Measurements from ENCODE around the gene FTH1. TPM values are rescaled to one million over a fixed set of nuclear protein-coding genes. Genes with fewer than 3 reads are reported as not detected.
A peak's percentile ranks its signal among the peaks of the same experiment; 100 is the strongest.

Gene FTH1
- total RNA-seq, 1 donor: 708 TPM

DNA sequence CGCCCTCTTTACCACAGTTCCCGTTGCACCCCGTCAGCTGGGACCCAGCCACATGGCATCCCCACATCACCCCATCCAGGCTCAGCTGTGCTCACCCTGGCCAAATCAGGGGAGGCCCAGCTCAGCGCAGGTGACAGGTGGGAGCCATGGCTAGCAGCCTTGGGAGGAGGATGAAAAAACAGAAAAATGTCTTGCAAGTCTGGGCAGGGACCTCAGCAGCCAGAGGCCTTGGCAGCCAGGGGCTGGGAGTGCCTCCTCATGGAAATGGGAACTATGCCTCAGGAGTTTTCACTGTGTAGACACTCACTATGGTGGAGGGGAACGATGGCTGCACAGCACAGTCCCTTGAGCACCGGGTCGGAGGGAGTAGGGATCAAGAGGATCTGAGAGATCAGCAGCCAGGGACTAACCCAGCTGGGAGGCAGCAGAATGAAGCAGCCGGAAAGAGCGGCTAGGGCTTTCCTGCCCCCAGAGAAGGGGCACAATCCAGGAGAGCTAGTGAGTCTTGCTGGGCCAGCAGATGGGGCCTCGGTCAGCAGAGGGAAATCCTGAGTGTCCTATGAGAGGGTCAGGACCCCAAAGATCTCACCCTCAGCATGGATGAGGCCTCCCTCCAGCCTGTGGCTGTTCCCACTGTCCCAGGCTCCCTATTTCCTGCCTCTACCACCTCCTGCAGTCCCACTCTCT lies 6.2 kb upstream of the FTH1 start:
- DNase-seq (ENCODE audit: low read depth): no peak
- no peak for TF ChIP-seq CTCF (IDR thresholded peaks at IDR 0.05; ENCODE audit: insufficient read depth, low read depth, low read length)
- H3K4me3 ChIP-seq (ENCODE audit: low read depth, low read length): no peak overlapping the region

GRCh38 chr11:61972672-61973475 lies 5.4 kb upstream of the FTH1 start:
- no peak overlapping the region for H3K4me3 ChIP-seq (ENCODE audit: low read depth, low read length)
- TF ChIP-seq CTCF (IDR thresholded peaks at IDR 0.05; ENCODE audit: insufficient read depth, low read depth, low read length): no peak
- DNase-seq (ENCODE audit: low read depth): peak; percentile 95

GRCh38 chr11:61972112-61972671 lies 4.8 kb upstream of the FTH1 start:
- TF ChIP-seq CTCF (IDR thresholded peaks at IDR 0.05; ENCODE audit: insufficient read depth, low read depth, low read length): no peak
- peak overlapping the region; percentile 18 for H3K4me3 ChIP-seq (ENCODE audit: low read depth, low read length)

GRCh38 chr11:61971248-61972111 lies 4.0 kb upstream of the FTH1 start:
- no peak overlapping the region for H3K4me3 ChIP-seq (ENCODE audit: low read depth, low read length)
- DNase-seq (ENCODE audit: low read depth): peak; percentile 100
- no peak for TF ChIP-seq CTCF (IDR thresholded peaks at IDR 0.05; ENCODE audit: insufficient read depth, low read depth, low read length)

More at GRCh38 chr11:61972112-61972671, 4.8 kb upstream of the FTH1 start:
- no peak for DNase-seq (ENCODE audit: low read depth)

DNA sequence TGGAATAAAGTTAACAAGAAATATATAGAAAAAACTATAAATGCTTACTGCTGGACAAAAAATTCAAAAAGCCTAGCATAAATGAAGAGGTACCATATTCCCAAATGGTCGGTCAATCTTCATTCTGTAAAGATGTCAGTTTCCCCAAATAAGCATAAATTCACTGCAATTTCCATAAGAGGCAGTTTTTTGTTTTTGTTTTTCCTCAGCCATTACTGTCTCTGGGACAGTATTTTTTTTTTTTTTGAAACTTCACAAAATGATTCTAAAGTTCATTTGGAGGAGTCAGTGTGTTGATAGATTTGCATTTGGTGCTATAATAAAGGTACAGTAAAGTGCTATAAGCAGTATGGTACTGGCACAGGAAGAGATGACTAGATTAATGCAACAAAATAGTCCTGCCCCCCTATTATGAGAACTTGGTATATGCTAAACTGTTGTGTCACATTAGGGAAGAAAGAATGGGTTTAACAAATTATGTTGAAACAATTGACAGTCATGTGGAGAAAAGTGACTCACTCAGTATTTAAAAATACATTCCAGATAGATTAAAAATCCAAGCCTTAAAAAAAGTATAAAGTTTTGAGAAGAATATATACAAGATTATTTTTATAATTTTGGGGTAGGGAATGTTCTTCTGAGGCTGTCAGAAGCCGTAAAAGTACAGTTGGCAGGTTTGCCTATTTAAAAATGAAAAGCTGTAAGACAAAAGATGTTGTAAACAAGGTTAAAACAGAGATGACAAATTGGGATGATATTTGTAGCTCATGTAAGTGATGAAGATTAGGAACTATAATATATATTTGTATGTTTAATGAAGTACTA lies 2.6 kb upstream of the FTH1 start:
- no peak overlapping the region for H3K4me3 ChIP-seq (ENCODE audit: low read depth, low read length)
- DNase-seq (ENCODE audit: low read depth): peak; percentile 84
- TF ChIP-seq CTCF (IDR thresholded peaks at IDR 0.05; ENCODE audit: insufficient read depth, low read depth, low read length): no peak

GRCh38 chr11:61969391-61969758 lies 1.9 kb upstream of the FTH1 start:
- TF ChIP-seq CTCF (IDR thresholded peaks at IDR 0.05; ENCODE audit: insufficient read depth, low read depth, low read length): no peak
- DNase-seq (ENCODE audit: low read depth): no peak
- H3K4me3 ChIP-seq (ENCODE audit: low read depth, low read length): no peak overlapping the region

Data from fibroblast of villous mesenchyme (primary cell).